Activated CD8-positive, alpha-beta memory T cell treated with anti-CD3 and anti-CD28 coated beads, Interleukin-2, amount 50 U/mL, for 48 hours (primary cell): ENCODE measurements around the gene ADAM10.
"Not testable (repeated sequence)": the region's sequence is repeated elsewhere in the genome, so short reads cannot be mapped to it uniquely, and the experiment has no call there.

ENCODE experiments used
- DNase-seq: peaks from one replicate; pipeline ENCODE4 v3.0.0-alpha.2; 2020

Gene ADAM10

GRCh38 chr15:58669108-58669507 is 80.4 kb downstream of the ADAM10 start:
- no peak for DNase-seq

GRCh38 chr15:58666957-58667356 is 82.5 kb downstream of the ADAM10 start:
- no peak for DNase-seq

GRCh38 chr15:58665672-58666071 is 83.8 kb downstream of the ADAM10 start:
- no peak for DNase-seq

- DNase-seq: no peak
These were observed 99.4 kb downstream of the ADAM10 start for GRCh38 chr15:58650102-58650501.

GRCh38 chr15:58649175-58649574 is 100.3 kb downstream of the ADAM10 start:
- no peak for DNase-seq

GRCh38 chr15:58643996-58644395 is 105.5 kb downstream of the ADAM10 start:
- DNase-seq: no peak

GRCh38 chr15:58641660-58642059 is 107.8 kb downstream of the ADAM10 start:
- DNase-seq: no peak

GRCh38 chr15:58639992-58640391 is 109.5 kb downstream of the ADAM10 start:
- DNase-seq: no peak

GRCh38 chr15:58639002-58639756 is 110.3 kb downstream of the ADAM10 start:
- DNase-seq: no peak

GRCh38 chr15:58632789-58633188 is 116.7 kb downstream of the ADAM10 start:
- no peak for DNase-seq

- no peak for DNase-seq
These were observed 118.2 kb downstream of the ADAM10 start for GRCh38 chr15:58631319-58631718.

- DNase-seq: no peak
These were observed 119.9 kb downstream of the ADAM10 start for GRCh38 chr15:58629625-58630024.

GRCh38 chr15:58628206-58628947 is 121.1 kb downstream of the ADAM10 start:
- no peak for DNase-seq

GRCh38 chr15:58627701-58628100 is 121.8 kb downstream of the ADAM10 start:
- no peak for DNase-seq

GRCh38 chr15:58627046-58627445 is 122.5 kb downstream of the ADAM10 start:
- DNase-seq: no peak

- no peak for DNase-seq
These were observed 123.1 kb downstream of the ADAM10 start for GRCh38 chr15:58626378-58626777.

GRCh38 chr15:58622877-58623276 is 126.6 kb downstream of the ADAM10 start:
- no peak for DNase-seq

- not testable (repeated sequence) for DNase-seq
These were observed 129.2 kb downstream of the ADAM10 start for GRCh38 chr15:58620268-58620667.

- DNase-seq: no peak
These were observed 133.3 kb downstream of the ADAM10 start for GRCh38 chr15:58616171-58616570.

- DNase-seq: no peak
These were observed 137.5 kb downstream of the ADAM10 start for GRCh38 chr15:58611731-58612676.

- no peak for DNase-seq
These were observed 140.8 kb downstream of the ADAM10 start for GRCh38 chr15:58608711-58609110.

GRCh38 chr15:58608129-58608590 is 141.3 kb downstream of the ADAM10 start:
- DNase-seq: no peak

GRCh38 chr15:58606577-58607080 is 142.9 kb downstream of the ADAM10 start:
- no peak for DNase-seq
